HFFc6 (cell line): ENCODE measurements around the gene WWP2. TPM values are rescaled to one million over a fixed set of nuclear protein-coding genes. Genes with fewer than 3 reads are reported as not detected.

Experiments
- DNase-seq: peaks from one replicate; pipeline ENCODE4 v3.0.0-alpha.2; 2018
- H3K27ac Mint-ChIP-seq: 2 replicates; pipeline ENCODE4 v1.8.0; 2020; ENCODE audit warnings: mild to moderate bottlenecking, mixed read lengths
- H3K27me3 Mint-ChIP-seq: 2 replicates; pipeline ENCODE4 v1.8.0; 2021; ENCODE audit warnings: mild to moderate bottlenecking, moderate library complexity, mixed read lengths; ENCODE audit not compliant: insufficient read depth
- H3K36me3 Mint-ChIP-seq: 2 replicates; pipeline ENCODE4 v1.8.0; 2021; ENCODE audit warnings: low read depth, mixed read lengths
- H3K4me1 Mint-ChIP-seq: 2 replicates; pipeline ENCODE4 v1.8.0; 2020; ENCODE audit warnings: low read depth, mixed read lengths
- H3K4me3 Mint-ChIP-seq: 2 replicates; pipeline ENCODE4 v1.8.0; 2020; ENCODE audit warnings: mild to moderate bottlenecking, moderate library complexity, mixed read lengths
- H3K9me3 Mint-ChIP-seq: 2 replicates; pipeline ENCODE4 v1.8.0; 2020; ENCODE audit warnings: mild to moderate bottlenecking, mixed read lengths
- CTCF ChIP-seq: fragments of 200-600 bp; sonication (generic); IDR thresholded peaks from 2 replicates; pipeline ENCODE4 v1.5.0; 2021; ENCODE audit warnings: antibody characterized with exemption, mild to moderate bottlenecking
- total RNA-seq, 6 experiments: library from RNA; stranded (reverse); fragmentation: NEBNext Ultra II Directional; extraction: Animal tissue kit (Norgen Biotek cat#: 25700); gene quantifications; 2 replicates in 1 of 6; 3 replicates in 5 of 6; pipeline ENCODE4 v1.2.3, GENCODE V29; 2021

Gene WWP2
- total RNA-seq, 6 experiments from 2014 or later, result 24.6 to 33.9 (median 30.5) TPM

GRCh38 chr16:69767459-69768229 lies 5.5 kb downstream of the WWP2 start:
- H3K9me3 Mint-ChIP-seq, result no peaks in the 10 kb centered on the region

GRCh38 chr16:69768666-69769065 lies 6.5 kb downstream of the WWP2 start:
- no peak overlapping the region for H3K4me3 Mint-ChIP-seq

More at GRCh38 chr16:69767459-69768229, 5.5 kb downstream of the WWP2 start:
- DNase-seq, result no peak
- Mint-ChIP-seq H3K36me3 (no peaks in the 10 kb centered on the region), H3K27me3 (no peaks in the 10 kb centered on the region; the same call in 1 of the 2 replicates), H3K4me3 (no peak overlapping the region), H3K4me1 (peaks cover 18% of the 10 kb centered on the region), H3K27ac (no peak overlapping the region)
- TF ChIP-seq CTCF, result no peak

GRCh38 chr16:69769404-69769803 lies 7.3 kb downstream of the WWP2 start:
- no peak overlapping the region for H3K4me3 Mint-ChIP-seq
- H3K4me1 Mint-ChIP-seq, result peaks cover 12% of the 10 kb centered on the region; the same call in 1 of the 2 replicates
- TF ChIP-seq CTCF, result no peak
- no peak for DNase-seq
- H3K27me3 Mint-ChIP-seq, result no peaks in the 10 kb centered on the region; the same call in 1 of the 2 replicates
- H3K9me3 Mint-ChIP-seq, result no peaks in the 10 kb centered on the region
- H3K27ac Mint-ChIP-seq, result no peak overlapping the region
- H3K36me3 Mint-ChIP-seq, result no peaks in the 10 kb centered on the region

More at GRCh38 chr16:69768666-69769065, 6.5 kb downstream of the WWP2 start:
- Mint-ChIP-seq H3K27ac (no peak overlapping the region), H3K27me3 (no peaks in the 10 kb centered on the region; the same call in 1 of the 2 replicates), H3K4me1 (peaks cover 14% of the 10 kb centered on the region), H3K9me3 (no peaks in the 10 kb centered on the region), H3K36me3 (no peaks in the 10 kb centered on the region)
- TF ChIP-seq CTCF, result no peak
- no peak for DNase-seq

GRCh38 chr16:69771651-69771967 lies 9.5 kb downstream of the WWP2 start:
- no peak for DNase-seq
- Mint-ChIP-seq H3K4me3 (no peak overlapping the region), H3K9me3 (no peaks in the 10 kb centered on the region), H3K36me3 (0 out of 2 replicates have a peak, but pooled peaks cover 10% of the 10 kb centered on the region), H3K4me1 (peaks cover 12% of the 10 kb centered on the region; the same call in 1 of the 2 replicates), H3K27me3 (no peaks in the 10 kb centered on the region; the same call in 1 of the 2 replicates), H3K27ac (no peak overlapping the region)
- no peak for TF ChIP-seq CTCF

- DNase-seq, result no peak
- H3K27ac Mint-ChIP-seq, result no peak overlapping the region
- H3K4me3 Mint-ChIP-seq, result no peak overlapping the region
- H3K36me3 Mint-ChIP-seq, result 0 out of 2 replicates have a peak, but pooled peaks cover 10% of the 10 kb centered on the region
- H3K27me3 Mint-ChIP-seq, result no peaks in the 10 kb centered on the region; the same call in 1 of the 2 replicates
- peaks cover 12% of the 10 kb centered on the region; the same call in 1 of the 2 replicates for H3K4me1 Mint-ChIP-seq
- no peaks in the 10 kb centered on the region for H3K9me3 Mint-ChIP-seq
- TF ChIP-seq CTCF, result no peak
These were observed 11.3 kb downstream of the WWP2 start for GRCh38 chr16:69773260-69773947.
